ENCODE results near the gene CHSY3.

DNA sequence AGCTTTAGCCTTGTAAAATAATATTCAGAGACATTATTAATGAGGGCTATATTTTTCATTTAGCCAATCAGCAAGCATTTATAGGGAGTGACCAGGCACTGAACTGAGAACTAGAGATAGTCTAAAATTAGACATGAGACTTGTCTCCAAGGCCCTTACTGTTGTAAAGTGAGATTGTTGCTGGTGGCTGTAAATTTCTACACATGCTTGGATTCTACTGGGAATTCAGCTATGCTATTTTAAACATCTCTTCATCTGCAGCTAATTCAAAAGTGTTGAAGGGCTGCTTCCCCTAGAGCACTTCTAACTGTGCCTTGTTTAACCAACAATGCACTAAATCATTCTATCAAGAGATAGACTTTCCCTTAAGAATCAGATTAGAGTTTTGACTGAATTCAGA, 67.4 kb downstream of the CHSY3 start:
- no peak for TF ChIP-seq POLR2A (IDR thresholded peaks at IDR 0.05; ENCODE audit: low read length)
- no peak for TF ChIP-seq GATA1 (IDR thresholded peaks at IDR 0.05; ENCODE audit: low read depth, low read length)
